Measurements from ENCODE around the gene ARID1B.

Gene ARID1B

GRCh38 chr6:157172830-157173536 lies 395.8 kb downstream of the ARID1B start:
- DNase-seq, result no peak
- no peak overlapping the region for H3K27ac ChIP-seq

GRCh38 chr6:157173776-157174175 lies 396.6 kb downstream of the ARID1B start:
- Histone ChIP-seq H3K27me3 (no peaks in the 10 kb centered on the region), H3K27ac (no peak overlapping the region), H3K4me3 (no peak overlapping the region), H3K4me1 (peaks cover 0 to 18% (median 9%) of the 10 kb centered on the region in 4 donors), H3K9me3 (no peaks in the 10 kb centered on the region), H3K36me3 (peaks cover 2 to 7% (median 3%) of the 10 kb centered on the region in 3 donors)
- intact Hi-C loops (cut with DNase I; ENCODE audit: low total_unique reads), result no loop called here
- DNase-seq, result no peak
- TF ChIP-seq CTCF (IDR thresholded peaks at IDR 0.05), result no peak

More at GRCh38 chr6:157172830-157173536, 395.8 kb downstream of the ARID1B start:
- TF ChIP-seq CTCF (IDR thresholded peaks at IDR 0.05), result no peak
- H3K4me1 ChIP-seq, result peaks cover 0 to 19% (median 9%) of the 10 kb centered on the region in 4 donors
- H3K27me3 ChIP-seq, result no peaks in the 10 kb centered on the region
- H3K4me3 ChIP-seq, result no peak overlapping the region
- H3K9me3 ChIP-seq, result no peaks in the 10 kb centered on the region
- intact Hi-C loops (cut with DNase I; ENCODE audit: low total_unique reads), result no loop called here
- H3K36me3 ChIP-seq, result peaks cover 4 to 9% (median 4%) of the 10 kb centered on the region in 3 donors

- intact Hi-C loops (cut with DNase I; ENCODE audit: low total_unique reads), result no loop called here
- H3K9me3 ChIP-seq, result no peaks in the 10 kb centered on the region
- peaks cover 0 to 7% (median 0%) of the 10 kb centered on the region in 3 donors for H3K36me3 ChIP-seq
- no peak overlapping the region for H3K4me3 ChIP-seq
- peaks cover 0 to 9% (median 5%) of the 10 kb centered on the region in 4 donors for H3K4me1 ChIP-seq
- no peak for DNase-seq
- TF ChIP-seq CTCF (IDR thresholded peaks at IDR 0.05), result no peak
- H3K27ac ChIP-seq, result no peak overlapping the region
- no peaks in the 10 kb centered on the region for H3K27me3 ChIP-seq
Observed at GRCh38 chr6:157174731-157175130, 397.6 kb downstream of the ARID1B start.

- no peak for DNase-seq
- Histone ChIP-seq H3K27me3 (no peaks in the 10 kb centered on the region), H3K36me3 (peaks cover 0 to 28% (median 4%) of the 10 kb centered on the region in 3 donors), H3K4me1 (peaks cover 0 to 5% (median 0%) of the 10 kb centered on the region in 4 donors), H3K27ac (no peak overlapping the region), H3K9me3 (no peaks in the 10 kb centered on the region), H3K4me3 (no peak overlapping the region)
- intact Hi-C loops (cut with DNase I; ENCODE audit: low total_unique reads), result no loop called here
- TF ChIP-seq CTCF (IDR thresholded peaks at IDR 0.05), result no peak
Observed at GRCh38 chr6:157177731-157178336, 400.7 kb downstream of the ARID1B start.

- H3K4me1 ChIP-seq, result peaks cover 0 to 11% (median 5%) of the 10 kb centered on the region in 4 donors
- intact Hi-C loops (cut with DNase I; ENCODE audit: low total_unique reads), result loop anchor here (5.0 to 10.0 kb wide), 2 partner anchors 144 to 407 kb away; partner anchors contain the start of gene ARID1B
- H3K4me3 ChIP-seq, result no peak overlapping the region
- no peak for TF ChIP-seq CTCF (IDR thresholded peaks at IDR 0.05)
- no peaks in the 10 kb centered on the region for H3K27me3 ChIP-seq
- H3K27ac ChIP-seq, result no peak overlapping the region
- no peaks in the 10 kb centered on the region for H3K9me3 ChIP-seq
- DNase-seq, result no peak
- peaks cover 0 to 48% (median 26%) of the 10 kb centered on the region in 3 donors for H3K36me3 ChIP-seq
Observed at GRCh38 chr6:157181649-157182048, 404.5 kb downstream of the ARID1B start.
